HCT116 (cell line): Measurements from ENCODE around the gene ARHGAP18. TPM values are rescaled to one million over a fixed set of nuclear protein-coding genes. Genes with fewer than 3 reads are reported as not detected.

Experiments used
- ATAC-seq: fragments of 200-7000 bp; cut with Tn5 transposase; 2 replicates; pipeline ENCODE4 v1.9.1; 2020; ENCODE audit warnings: mild to moderate bottlenecking, moderate library complexity
- BruUV-seq: library from RNA; stranded (reverse); fragments of 400-500 nt; replicated peaks from 2 replicates; lab custom pipeline; 2021; lab: Mats Ljungman, UMichigan
- CTCF ChIA-PET: fragments of 300-600 bp; sonication (Branson Sonifier 250); formaldehyde crosslinking; loops from one replicate; lab custom pipeline; 2021; ENCODE audit warnings: antibody characterized with exemption; lab: Charles Lee
- POLR2A ChIA-PET: fragments of 300-600, 350-600 bp; sonication (Branson Sonifier 250); formaldehyde crosslinking; loops from one replicate; lab custom pipeline; 2021; ENCODE audit warnings: antibody characterized with exemption; lab: Charles Lee
- RAD21 ChIA-PET, 2 experiments: fragments of 300-600 bp; sonication (Branson Sonifier 250); formaldehyde crosslinking; loops; one replicate each; lab custom pipeline; 2023; ENCODE audit warnings: low total read pairs in 2 of 2; ENCODE audit not compliant: uncharacterized antibody in 2 of 2, unreplicated experiment in 2 of 2, low non-redundant PET in 1 of 2; lab: Charles Lee
- DNase-seq: peaks from one replicate; pipeline ENCODE4 v3.0.0-alpha.2; 2010; ENCODE audit warnings: low read depth, low spot score
- H2AFZ ChIP-seq: fragments of 200-600 bp; shearing (Covaris generic), sonication (generic); 2 replicates; pipeline ENCODE4 v1.6.1; 2017; ENCODE audit warnings: low read depth, mixed run types, mixed read lengths, antibody characterized with exemption, low read length; ENCODE audit not compliant: poor library complexity, severe bottlenecking
- H3K27ac ChIP-seq: 2 replicates; pipeline ENCODE4 v1.5.1; 2012; ENCODE audit warnings: low read depth, low read length
- H3K27me3 ChIP-seq: fragments of 200-600 bp; sonication (generic); 2 replicates; pipeline ENCODE4 v1.6.1; 2016; ENCODE audit warnings: mixed run types, low read length, mixed read lengths; ENCODE audit not compliant: insufficient read depth
- H3K36me3 ChIP-seq, 2 experiments: fragments of 200-500 bp in 1 of 2; fragments of 200-600 bp in 1 of 2; sonication (Bioruptor generic) in 1 of 2; sonication (generic) in 1 of 2; 2 replicates each; pipeline versions ENCODE4 v1.5.1 to v1.6.1; 2014 to 2016; ENCODE audit warnings: low read length in 2 of 2, inconsistent platforms in 1 of 2, mixed read lengths in 1 of 2, mixed run types in 1 of 2; ENCODE audit not compliant: insufficient read depth in 2 of 2, control insufficient read depth in 1 of 2
- H3K4me1 ChIP-seq, 2 experiments: fragments of 200-600 bp in 1 of 2; sonication (generic) in 1 of 2; 2 replicates each; pipeline versions ENCODE4 v1.5.1 to v1.6.1; 2012 to 2017; ENCODE audit warnings: low read length in 2 of 2, inconsistent platforms in 1 of 2, mild to moderate bottlenecking in 1 of 2, mixed read lengths in 1 of 2, mixed run types in 1 of 2, moderate library complexity in 1 of 2; ENCODE audit not compliant: insufficient read depth in 2 of 2, control insufficient read depth in 1 of 2
- H3K4me2 ChIP-seq: fragments of 200-600 bp; sonication (generic); 2 replicates; pipeline ENCODE4 v1.6.1; 2017; ENCODE audit warnings: mixed run types, low read length, mixed read lengths
- H3K4me3 ChIP-seq, 2 experiments: fragments of 200-600 bp in 1 of 2; sonication (generic) in 1 of 2; replicated peaks in 1 of 2; 2 replicates each; pipeline ENCODE4 v1.5.1; 2011 to 2016; ENCODE audit warnings: low read length in 2 of 2, control low read depth in 1 of 2, low read depth in 1 of 2, mild to moderate bottlenecking in 1 of 2, mixed read lengths in 1 of 2, mixed run types in 1 of 2
- H3K79me2 ChIP-seq: fragments of 200-600 bp; sonication (generic); 2 replicates; pipeline ENCODE4 v1.6.1; 2017; ENCODE audit warnings: mild to moderate bottlenecking, mixed run types, low read length, moderate library complexity, mixed read lengths; ENCODE audit not compliant: insufficient read depth
- H3K9ac ChIP-seq: fragments of 200-600 bp; sonication (generic); 2 replicates; pipeline ENCODE4 v1.6.1; 2016; ENCODE audit warnings: low read length, mixed read lengths
- H3K9me2 ChIP-seq: fragments of 200-600 bp; sonication (generic), shearing (Covaris generic); 2 replicates; pipeline ENCODE4 v1.6.1; 2017; ENCODE audit warnings: mixed run types, mild to moderate bottlenecking, moderate library complexity; ENCODE audit not compliant: insufficient read depth
- H3K9me3 ChIP-seq, 2 experiments: fragments of 200-500 bp in 1 of 2; fragments of 200-600 bp in 1 of 2; sonication (Bioruptor generic) in 1 of 2; sonication (generic) in 1 of 2; 2 replicates each; pipeline ENCODE4 v1.6.1; 2014 to 2017; ENCODE audit warnings: low read length in 2 of 2, mixed read lengths in 2 of 2, inconsistent platforms in 1 of 2, low read depth in 1 of 2, mild to moderate bottlenecking in 1 of 2, mixed run types in 1 of 2, moderate library complexity in 1 of 2; ENCODE audit not compliant: control insufficient read depth in 1 of 2, insufficient read depth in 1 of 2
- H4K20me1 ChIP-seq: fragments of 200-600 bp; sonication (generic), shearing (Covaris generic); 2 replicates; pipeline ENCODE4 v1.6.1; 2017; ENCODE audit warnings: mixed run types, mild to moderate bottlenecking, moderate library complexity; ENCODE audit not compliant: insufficient read depth
- ATF3 ChIP-seq: IDR thresholded peaks from 2 replicates; pipeline ENCODE4 v1.6.1; 2012
- CBX3 ChIP-seq: IDR thresholded peaks from 2 replicates; pipeline ENCODE4 v1.6.1; 2012; ENCODE audit warnings: low read depth
- CEBPB ChIP-seq: IDR thresholded peaks from 2 replicates; pipeline ENCODE4 v1.6.1; 2012; ENCODE audit warnings: low read depth
- EGR1 ChIP-seq: IDR thresholded peaks from 2 replicates; pipeline ENCODE4 v1.6.1; 2012; ENCODE audit warnings: low read depth
- ELF1 ChIP-seq: IDR thresholded peaks from 2 replicates; pipeline ENCODE4 v1.6.1; 2012; ENCODE audit warnings: low read depth, borderline replicate concordance
- EZH2 ChIP-seq: fragments of 200-600 bp; sonication (generic); IDR thresholded peaks from 2 replicates; pipeline ENCODE4 v1.6.1; 2017; ENCODE audit warnings: antibody characterized with exemption, mixed run types
- EZH2phosphoT487 ChIP-seq: fragments of 200-600 bp; IDR thresholded peaks from 2 replicates; pipeline ENCODE4 v1.6.1; 2018; ENCODE audit warnings: antibody characterized with exemption, borderline replicate concordance
- FOSL1 ChIP-seq: IDR thresholded peaks from 2 replicates; pipeline ENCODE4 v1.6.1; 2012; ENCODE audit warnings: low read depth
- JUND ChIP-seq: IDR thresholded peaks from 2 replicates; pipeline ENCODE4 v1.6.1; 2012
- MAX ChIP-seq: IDR thresholded peaks from 2 replicates; pipeline ENCODE4 v1.6.1; 2012
- POLR2A ChIP-seq: IDR thresholded peaks from 2 replicates; pipeline ENCODE4 v1.7.0; 2011; ENCODE audit warnings: borderline replicate concordance; ENCODE audit not compliant: insufficient read depth, insufficient read length; ENCODE audit errors: extremely low read depth
- POLR2AphosphoS5 ChIP-seq: IDR thresholded peaks from 2 replicates; pipeline ENCODE4 v1.6.1; 2011; ENCODE audit warnings: mild to moderate bottlenecking, low read depth, low read length, moderate library complexity
- RAD21 ChIP-seq: IDR thresholded peaks from 2 replicates; pipeline ENCODE4 v1.6.1; 2012; ENCODE audit warnings: low read depth, mild to moderate bottlenecking
- REST ChIP-seq: IDR thresholded peaks from 2 replicates; pipeline ENCODE4 v1.6.1; 2012; ENCODE audit warnings: low read depth
- SIN3A ChIP-seq: IDR thresholded peaks from 2 replicates; pipeline ENCODE4 v1.6.1; 2012; ENCODE audit warnings: low read depth
- SP1 ChIP-seq: IDR thresholded peaks from 2 replicates; pipeline ENCODE4 v1.6.1; 2012; ENCODE audit warnings: low read depth
- SRF ChIP-seq: IDR thresholded peaks from 2 replicates; pipeline ENCODE4 v1.6.1; 2012; ENCODE audit warnings: low read depth
- TCF7L2 ChIP-seq: IDR thresholded peaks from 2 replicates; pipeline ENCODE4 v1.7.0; 2011; ENCODE audit warnings: borderline replicate concordance, inconsistent platforms; ENCODE audit not compliant: insufficient read depth, insufficient read length; ENCODE audit errors: extremely low read depth
- YY1 ChIP-seq: IDR thresholded peaks from 2 replicates; pipeline ENCODE4 v1.6.1; 2011; ENCODE audit warnings: low read length, low read depth, moderate library complexity, mild to moderate bottlenecking; ENCODE audit not compliant: insufficient replicate concordance; ENCODE audit errors: extremely low read depth
- ZFX ChIP-seq: fragments of 450-650 bp; IDR thresholded peaks from 2 replicates; pipeline ENCODE4 v1.6.1; 2017
- ZNF274 ChIP-seq: fragments of 200-500 bp; sonication (Bioruptor generic); IDR thresholded peaks from 2 replicates; pipeline ENCODE4 v1.6.1; 2014; ENCODE audit warnings: mild to moderate bottlenecking, low read depth, low read length, inconsistent platforms
- intact Hi-C: fragments of 100-400 bp; cut with micrococcal nuclease; formaldehyde crosslinking; loops from 2 replicates; pipeline ENCODE4 v1.10.0; 2022
- total RNA-seq: library from RNA; stranded (reverse); gene quantifications from one replicate; pipeline ENCODE4 v1.2.1, GENCODE V29; 2021; ENCODE audit not compliant: unreplicated experiment
- TF ChIP-seq, protein P1 (sequence below), 3 experiments: fragments of 200-600 bp in 1 of 3; sonication (generic) in 1 of 3; IDR thresholded peaks in 2 of 3; conservative IDR thresholded peaks in 1 of 3; 2 replicates each; pipeline ENCODE4 v1.5.1; 2012 to 2017; ENCODE audit warnings: low read depth in 2 of 3, low read length in 2 of 3, antibody characterized with exemption in 1 of 3, borderline replicate concordance in 1 of 3, control low read depth in 1 of 3, mild to moderate bottlenecking in 1 of 3, mixed read lengths in 1 of 3, mixed run types in 1 of 3, moderate library complexity in 1 of 3; ENCODE audit not compliant: insufficient read depth in 1 of 3

The ARHGAP18 gene
- total RNA-seq, 1 experiment from 2014 or later = 70.3 TPM

DNA sequence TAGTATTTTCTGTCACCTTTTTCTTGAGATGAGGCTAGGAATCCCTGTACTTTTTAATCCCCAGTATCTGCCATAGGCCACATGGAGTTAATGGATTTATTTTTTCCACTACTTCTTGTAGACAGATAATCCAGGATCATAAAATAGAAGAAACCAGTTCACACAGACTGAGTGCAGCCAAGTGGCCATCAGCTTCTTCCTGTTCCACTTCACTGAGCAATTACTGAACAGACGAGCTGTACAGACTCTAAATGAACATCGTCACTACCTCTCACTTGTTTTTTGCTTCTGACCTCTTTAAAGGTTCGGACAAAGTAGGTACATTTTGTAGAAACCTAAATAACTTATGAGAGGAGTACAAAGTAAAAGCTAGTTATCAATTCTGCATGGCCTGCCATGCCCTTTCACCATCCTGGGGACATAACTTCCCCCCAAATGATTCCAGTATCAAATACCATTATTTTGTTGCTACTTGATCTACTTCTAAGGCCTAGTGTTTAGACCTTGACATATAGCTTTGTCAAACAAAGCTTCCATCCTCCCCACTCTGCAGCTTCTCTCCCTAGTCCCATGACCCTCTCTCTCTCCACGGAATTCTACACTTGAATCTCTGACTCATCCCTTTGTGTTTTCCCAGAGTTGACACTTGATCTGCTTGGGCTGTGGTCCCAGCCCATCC, 34.4 kb upstream of the ARHGAP18 start:
- ChIA-PET RAD21 (interaction anchor here in 1 of 2 experiments (0.6 kb wide), 1 partner anchor 242 kb away, joined by 5 read pairs; no protein-coding TSS in a partner anchor), CTCF (interaction anchor here (1.2 to 2.3 kb wide), 7 partner anchors 14 to 277 kb away, joined by 3 to 12 read pairs (median 5); no protein-coding TSS in a partner anchor), POLR2A (interaction anchor here (0.8 to 1.9 kb wide), 4 partner anchors 7 to 99 kb away, joined by 3 to 6 read pairs (median 4); partner anchors contain the start of gene ARHGAP18)
- Histone ChIP-seq H3K9ac (peak overlapping the region; percentile 26; the same call in 1 of the 2 replicates), H3K9me3 (no peaks in the 10 kb centered on the region), H3K4me2 (peak overlapping the region; percentile 65), H3K4me3 (peak overlapping the region in 1 of 2 experiments; percentile 17; a peak in 2 of 4 replicates), H4K20me1 (no peaks in the 10 kb centered on the region), H2AFZ (peak overlapping the region; percentile 74), H3K27me3 (no peaks in the 10 kb centered on the region), H3K36me3 (no peaks in the 10 kb centered on the region), H3K27ac (peak overlapping the region; percentile 100), H3K9me2 (no peaks in the 10 kb centered on the region), H3K79me2 (no peaks in the 10 kb centered on the region), H3K4me1 (peaks cover 61 to 73% of the 10 kb centered on the region in 2 experiments)
- peak; percentile 75 for ATAC-seq
- intact Hi-C loops = no loop called here
- DNase-seq = peak; percentile 78
- BruUV-seq = TSS peak; percentile 31
- TF ChIP-seq TCF7L2 = peak; percentile 85
- no peak for TF ChIP-seq YY1
- no peak for TF ChIP-seq REST
- peak; percentile 61; the same call in 1 of the 2 replicates for TF ChIP-seq CBX3
- peak; percentile 86 for TF ChIP-seq JUND
- TF ChIP-seq POLR2AphosphoS5 = peak; percentile 45; the same call in 1 of the 2 replicates
- peak; percentile 79 for TF ChIP-seq SP1
- no peak for TF ChIP-seq EZH2
- no peak for TF ChIP-seq ATF3
- no peak for TF ChIP-seq ZNF274
- TF ChIP-seq SRF = no peak
- peak; percentile 41; the same call in 1 of the 2 replicates for TF ChIP-seq SIN3A
- TF ChIP-seq EZH2phosphoT487 = no peak
- no peak for TF ChIP-seq CEBPB
- no peak; the same call in none of the 2 replicates for TF ChIP-seq MAX
- TF ChIP-seq, protein P1, sequence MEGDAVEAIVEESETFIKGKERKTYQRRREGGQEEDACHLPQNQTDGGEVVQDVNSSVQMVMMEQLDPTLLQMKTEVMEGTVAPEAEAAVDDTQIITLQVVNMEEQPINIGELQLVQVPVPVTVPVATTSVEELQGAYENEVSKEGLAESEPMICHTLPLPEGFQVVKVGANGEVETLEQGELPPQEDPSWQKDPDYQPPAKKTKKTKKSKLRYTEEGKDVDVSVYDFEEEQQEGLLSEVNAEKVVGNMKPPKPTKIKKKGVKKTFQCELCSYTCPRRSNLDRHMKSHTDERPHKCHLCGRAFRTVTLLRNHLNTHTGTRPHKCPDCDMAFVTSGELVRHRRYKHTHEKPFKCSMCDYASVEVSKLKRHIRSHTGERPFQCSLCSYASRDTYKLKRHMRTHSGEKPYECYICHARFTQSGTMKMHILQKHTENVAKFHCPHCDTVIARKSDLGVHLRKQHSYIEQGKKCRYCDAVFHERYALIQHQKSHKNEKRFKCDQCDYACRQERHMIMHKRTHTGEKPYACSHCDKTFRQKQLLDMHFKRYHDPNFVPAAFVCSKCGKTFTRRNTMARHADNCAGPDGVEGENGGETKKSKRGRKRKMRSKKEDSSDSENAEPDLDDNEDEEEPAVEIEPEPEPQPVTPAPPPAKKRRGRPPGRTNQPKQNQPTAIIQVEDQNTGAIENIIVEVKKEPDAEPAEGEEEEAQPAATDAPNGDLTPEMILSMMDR (IDR thresholded peaks at IDR 0.05 in 2 of 3, conservative IDR thresholded peaks at IDR 0.05 in 1 of 3; ENCODE audit: borderline replicate concordance in 1 of 3, insufficient read depth in 1 of 3, low read depth in 2 of 3, low read length in 2 of 3) = no peak
- TF ChIP-seq FOSL1 = peak; percentile 84
- TF ChIP-seq ZFX = no peak
- TF ChIP-seq ELF1 = no peak
- TF ChIP-seq EGR1 = no peak
- no peak for TF ChIP-seq RAD21
- peak; percentile 38 for TF ChIP-seq POLR2A
